Measurements from ENCODE around the gene COL25A1. TPM values are rescaled to one million over a fixed set of nuclear protein-coding genes. Genes with fewer than 3 reads are reported as not detected.
"Not testable (repeated sequence)": the region's sequence is repeated elsewhere in the genome, so short reads cannot be mapped to it uniquely, and the experiment has no call there.

The COL25A1 gene
- total RNA-seq, 1 experiment from 2014 or later, result not detected

DNA sequence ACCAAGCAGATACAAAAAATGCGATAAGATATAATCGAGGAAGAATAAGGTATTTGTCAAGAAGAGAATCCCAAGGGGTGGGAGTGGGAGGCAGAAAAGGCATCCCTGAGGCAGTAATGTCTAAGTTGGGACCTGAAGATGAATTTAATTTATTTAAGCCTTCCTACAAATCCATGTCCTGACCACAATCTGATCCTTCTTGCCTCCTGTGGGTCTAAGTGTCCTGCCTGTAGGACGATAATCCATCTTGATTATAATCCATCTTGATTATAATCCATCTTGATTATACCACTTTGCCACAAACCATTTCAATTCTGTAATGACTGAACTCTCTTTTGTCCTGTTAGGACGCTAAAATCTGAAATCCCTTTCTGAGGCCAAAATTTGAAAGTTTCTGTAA, 130.2 kb downstream of the COL25A1 start:
- no peak for DNase-seq (ENCODE audit: low spot score)

DNA sequence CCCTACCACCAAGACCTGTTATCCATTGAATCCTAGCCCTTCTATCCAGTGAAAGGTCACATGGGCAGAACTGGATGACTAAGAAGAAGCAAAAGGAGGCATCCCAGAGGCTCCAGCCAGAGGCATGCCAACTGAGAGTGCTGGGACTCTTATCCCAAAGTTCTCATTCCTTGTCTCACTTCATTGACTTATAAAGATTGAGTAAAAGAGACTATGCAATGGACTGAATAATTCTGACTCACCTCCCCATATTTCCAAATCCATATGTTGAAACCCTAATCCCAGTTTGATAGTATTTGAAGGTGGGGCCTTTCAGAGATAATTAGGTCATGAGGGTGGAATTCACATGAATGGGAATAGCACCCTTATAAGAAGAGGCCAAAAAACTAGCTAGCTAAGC, 131.4 kb downstream of the COL25A1 start:
- DNase-seq (ENCODE audit: low spot score), result no peak

DNA sequence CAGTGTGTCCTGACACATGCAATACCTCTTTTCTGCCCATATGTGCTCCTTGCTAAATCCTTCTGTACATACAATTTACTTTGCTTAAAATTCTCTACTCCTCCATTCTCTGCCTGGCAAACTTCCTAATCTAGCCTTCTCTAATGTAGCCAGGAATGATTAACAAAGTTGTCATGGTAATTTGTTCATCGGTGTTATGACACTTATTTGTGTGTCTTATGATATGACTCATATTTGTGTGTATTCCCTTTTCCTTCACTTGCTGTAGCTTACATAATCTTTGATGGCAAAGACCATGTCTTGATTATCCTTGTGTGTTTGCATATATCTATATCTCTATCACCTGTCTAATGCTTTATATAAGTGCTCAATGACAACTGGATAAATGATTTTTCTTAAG, 133.3 kb downstream of the COL25A1 start:
- no peak for DNase-seq (ENCODE audit: low spot score)

DNA sequence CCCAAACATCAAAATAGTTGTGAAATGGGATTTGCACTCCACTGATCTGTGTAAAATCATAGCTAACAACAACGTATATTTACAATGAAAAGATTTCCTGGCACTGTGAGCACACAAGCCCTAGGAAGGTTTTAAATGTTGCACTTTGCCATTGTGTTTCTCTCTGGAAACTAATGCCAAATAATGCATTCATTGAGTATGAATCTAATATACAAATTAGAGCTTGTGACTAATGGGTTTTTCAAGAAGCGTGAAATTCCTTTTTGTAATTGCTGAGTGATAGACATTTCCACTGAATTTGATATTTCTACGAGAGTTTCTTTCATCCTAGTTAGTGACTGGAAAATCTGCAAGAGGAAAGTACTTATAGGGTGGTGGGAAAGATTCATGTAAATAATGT, 135.9 kb downstream of the COL25A1 start:
- no peak for DNase-seq (ENCODE audit: low spot score)

DNA sequence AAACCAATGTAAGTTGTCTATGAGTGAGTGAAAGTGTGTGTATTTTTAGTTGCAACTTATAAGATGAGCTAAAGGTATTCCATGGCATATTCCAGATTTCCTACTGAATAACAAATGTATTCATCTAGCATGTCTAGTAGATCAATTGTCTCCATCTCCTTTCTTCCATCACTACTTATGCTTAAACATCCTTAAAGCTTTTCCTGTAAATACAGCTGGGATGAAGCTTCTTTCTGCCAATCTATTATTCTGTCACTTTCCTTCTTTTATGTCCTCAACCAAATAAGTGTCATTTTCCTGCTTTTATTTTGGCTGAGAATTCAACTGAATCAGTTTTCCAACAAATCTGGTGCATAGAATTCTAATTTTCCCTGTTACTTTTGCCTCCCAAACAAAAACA, 136.3 kb downstream of the COL25A1 start:
- no peak for DNase-seq (ENCODE audit: low spot score)

- DNase-seq (ENCODE audit: low spot score), result no peak
Measured at GRCh38 chr4:109164011-109164410, 138.4 kb downstream of the COL25A1 start.

GRCh38 chr4:109163493-109163892, 139.0 kb downstream of the COL25A1 start:
- no peak for DNase-seq (ENCODE audit: low spot score)

DNA sequence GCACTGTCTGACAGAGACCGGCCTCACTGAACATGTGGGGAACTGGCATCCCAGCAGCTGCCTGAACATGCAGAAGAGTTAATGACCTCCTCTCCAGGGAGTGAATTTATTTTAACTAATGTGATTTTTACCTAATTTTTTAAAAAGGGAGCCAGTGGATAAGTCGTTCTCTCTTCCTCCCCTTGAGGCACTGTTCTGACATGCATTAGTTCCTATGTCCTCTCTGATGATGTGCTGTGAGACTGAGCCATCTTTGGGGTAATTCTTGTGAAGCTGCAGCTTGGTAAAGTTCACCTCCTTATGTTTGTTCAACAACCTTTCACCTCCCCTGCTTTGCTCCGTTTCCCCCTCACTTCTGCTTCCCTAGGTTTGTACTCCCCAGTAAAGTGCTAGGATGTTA, 139.7 kb downstream of the COL25A1 start:
- DNase-seq (ENCODE audit: low spot score), result no peak

GRCh38 chr4:109160494-109160893, 142.0 kb downstream of the COL25A1 start:
- DNase-seq (ENCODE audit: low spot score), result no peak

- no peak for DNase-seq (ENCODE audit: low spot score)
Measured at GRCh38 chr4:109157696-109158095, 144.8 kb downstream of the COL25A1 start.

- DNase-seq (ENCODE audit: low spot score), result no peak
Measured at GRCh38 chr4:109157205-109157604, 145.3 kb downstream of the COL25A1 start.

DNA sequence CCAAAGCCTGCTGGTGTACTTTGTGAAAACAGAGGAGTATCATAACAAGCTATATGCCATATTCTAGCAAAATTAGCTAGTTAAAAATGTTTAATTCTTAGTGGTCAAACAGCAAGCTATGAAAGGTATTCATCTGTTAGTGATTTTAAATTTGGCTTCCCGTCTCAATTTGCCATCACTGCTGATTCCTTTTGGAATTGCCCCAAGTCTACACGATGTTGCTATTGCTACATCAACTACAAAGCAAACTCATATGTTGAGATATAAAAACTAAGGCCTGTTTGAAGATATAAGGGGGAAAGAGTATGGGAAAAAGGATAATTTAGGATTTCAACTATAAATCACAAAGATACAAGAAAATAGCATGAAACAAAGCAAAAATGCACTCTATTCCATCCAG, 146.1 kb downstream of the COL25A1 start:
- no peak for DNase-seq (ENCODE audit: low spot score)

DNA sequence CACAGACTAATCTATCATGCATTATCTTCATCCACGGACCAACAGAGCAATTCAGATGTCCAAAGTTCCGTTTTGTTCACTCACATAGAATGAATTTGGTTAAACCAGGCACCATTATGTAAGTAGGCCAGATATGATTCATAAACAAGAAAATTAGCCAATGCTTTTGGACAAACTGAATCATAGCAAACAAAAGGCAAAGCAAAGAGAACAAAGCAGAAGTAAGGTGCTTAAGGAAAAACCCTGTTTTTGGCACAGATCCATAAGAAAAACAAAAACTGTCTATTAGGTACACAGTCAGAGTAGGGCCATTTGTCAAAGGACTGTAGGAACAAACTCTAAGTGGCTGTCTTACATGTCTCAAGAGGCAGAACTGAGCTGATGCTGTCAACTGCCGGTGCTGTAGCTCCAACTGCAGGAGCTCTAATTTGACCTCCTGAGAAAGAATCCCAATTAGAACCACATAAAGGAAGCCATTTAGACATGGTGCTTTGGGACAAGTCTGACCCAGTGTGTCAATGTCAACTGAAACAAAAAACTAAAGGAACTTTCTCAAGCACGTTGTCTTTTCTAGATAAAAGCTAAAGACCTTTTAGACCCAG, 146.7 kb downstream of the COL25A1 start:
- no peak for DNase-seq (ENCODE audit: low spot score)

GRCh38 chr4:109155084-109155483, 147.4 kb downstream of the COL25A1 start:
- no peak for DNase-seq (ENCODE audit: low spot score)

- no peak for DNase-seq (ENCODE audit: low spot score)
Measured at GRCh38 chr4:109154424-109154823, 148.0 kb downstream of the COL25A1 start.

GRCh38 chr4:109149836-109150235, 152.6 kb downstream of the COL25A1 start:
- DNase-seq (ENCODE audit: low spot score), result no peak

GRCh38 chr4:109148577-109149075, 153.8 kb downstream of the COL25A1 start:
- DNase-seq (ENCODE audit: low spot score), result no peak

DNA sequence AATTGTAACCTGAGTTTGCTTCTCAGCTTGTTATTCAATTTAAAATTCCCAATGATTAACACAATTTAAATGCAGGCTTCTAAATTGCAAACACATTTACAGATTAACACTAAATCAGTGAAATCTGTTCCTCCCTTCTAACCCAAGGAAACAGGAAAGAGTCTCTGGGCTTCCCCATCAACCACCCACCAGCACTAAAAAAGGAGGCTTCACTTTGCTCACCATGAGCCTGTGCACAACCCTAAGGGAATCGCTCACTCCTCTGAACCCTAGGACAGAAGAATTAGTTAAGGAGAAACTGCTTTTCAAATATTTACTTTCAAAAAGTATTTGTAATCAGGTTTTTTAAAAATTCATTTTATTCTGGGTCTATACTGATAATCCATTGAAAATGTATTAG, 155.3 kb downstream of the COL25A1 start:
- DNase-seq (ENCODE audit: low spot score), result no peak

DNA sequence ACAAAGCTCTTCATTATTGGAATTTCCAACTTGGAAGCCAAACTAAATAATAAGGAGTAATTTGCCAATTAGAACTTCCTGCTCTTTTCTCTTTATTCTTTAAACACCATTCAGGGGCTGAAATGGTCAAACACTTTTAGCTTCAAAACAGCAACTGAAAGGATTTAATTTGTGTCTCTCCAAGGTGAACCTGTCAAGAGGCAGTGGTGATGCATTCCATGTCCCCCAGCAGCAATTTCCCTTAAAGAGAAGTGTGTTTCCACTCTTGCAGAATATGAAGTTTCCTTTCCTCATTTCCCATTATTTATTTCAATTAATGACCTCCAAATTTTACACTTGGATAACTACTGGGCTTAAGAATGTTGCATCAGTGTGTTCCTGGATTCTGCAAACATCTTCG, 156.0 kb downstream of the COL25A1 start:
- DNase-seq (ENCODE audit: low spot score), result no peak

DNA sequence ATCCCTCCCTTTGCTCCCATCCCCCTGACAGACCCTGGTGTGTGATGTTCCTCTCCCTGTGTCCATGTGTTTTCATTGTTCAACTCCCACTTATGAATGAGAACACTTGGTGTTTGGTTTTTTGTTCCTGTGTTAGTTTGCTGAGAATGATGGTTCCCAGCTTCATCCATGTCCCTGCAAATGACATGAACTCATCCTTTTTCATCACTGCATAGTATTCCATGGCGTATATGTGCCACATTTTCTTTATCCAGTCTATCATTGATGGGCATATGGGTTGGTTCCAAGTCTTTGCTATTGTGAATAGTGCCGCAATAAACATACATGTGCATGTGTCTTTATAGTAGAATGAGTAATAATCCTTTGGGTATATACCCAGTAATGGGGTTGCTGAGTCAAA, 164.3 kb downstream of the COL25A1 start:
- not testable (repeated sequence) for DNase-seq (ENCODE audit: low spot score)

DNA sequence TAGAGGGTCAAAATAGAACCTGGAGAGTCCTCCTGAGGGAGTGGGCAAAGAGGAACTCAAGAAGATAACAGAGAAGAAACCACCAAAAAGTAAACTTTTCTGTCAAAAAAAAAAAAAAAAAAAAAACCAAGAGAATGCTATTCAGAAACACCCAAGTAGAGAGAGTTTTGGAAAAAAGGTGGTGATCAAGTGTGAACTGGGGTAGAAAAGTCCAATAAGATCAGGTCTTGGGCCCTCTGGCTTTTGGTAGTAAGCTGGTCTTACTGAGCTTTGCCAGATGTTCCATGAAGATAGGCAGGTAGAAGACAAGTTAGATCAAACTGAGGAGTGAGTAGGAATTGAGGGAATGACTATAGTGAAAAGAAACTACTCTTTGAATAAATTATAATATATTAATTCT, 167.5 kb downstream of the COL25A1 start:
- no peak for DNase-seq (ENCODE audit: low spot score)

DNA sequence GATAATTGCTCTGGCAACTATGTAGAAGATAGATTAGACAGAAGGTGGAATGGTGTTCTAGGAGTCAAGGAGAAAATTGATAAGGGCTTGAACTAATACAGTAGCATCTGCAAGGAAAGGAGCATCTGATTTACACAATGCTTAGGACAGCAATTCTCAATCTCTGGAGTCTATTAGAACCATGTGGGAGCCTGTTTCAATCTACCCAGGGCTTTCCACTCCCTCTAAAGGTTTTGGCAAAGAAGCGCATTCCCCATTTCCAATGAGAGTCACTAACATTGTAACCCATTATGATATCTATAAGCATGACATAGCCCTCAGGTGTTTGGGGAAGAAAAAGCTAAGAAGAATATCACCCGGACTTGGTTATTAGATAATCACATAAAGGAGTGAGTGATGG, 168.2 kb downstream of the COL25A1 start:
- DNase-seq (ENCODE audit: low spot score), result no peak

GRCh38 chr4:109131559-109131958, 170.9 kb downstream of the COL25A1 start:
- DNase-seq (ENCODE audit: low spot score), result no peak

- no peak for DNase-seq (ENCODE audit: low spot score)
Measured at GRCh38 chr4:109128589-109128988, 173.9 kb downstream of the COL25A1 start.
